ENCODE data around the gene KRT3.
"Not testable (repeated sequence)": the region's sequence is repeated elsewhere in the genome, so short reads cannot be mapped to it uniquely, and the experiment has no call there.

Gene KRT3

GRCh38 chr12:52753283-52753682, 42.6 kb downstream of the KRT3 start:
- Histone ChIP-seq H4K20me1 (ENCODE audit: insufficient read depth, low read length) (no peaks in the 10 kb centered on the region), H3K79me2 (ENCODE audit: low read length) (no peaks in the 10 kb centered on the region), H3K9me3 (replicated peaks; ENCODE audit: insufficient read depth, low read length) (no peaks in the 10 kb centered on the region), H3K27me3 (replicated peaks; ENCODE audit: insufficient read depth, low read length) (peaks cover 38% of the 10 kb centered on the region), H3K9me2 (replicated peaks; ENCODE audit: insufficient read depth, low read length) (no peaks in the 10 kb centered on the region), H3F3A (ENCODE audit: insufficient read depth, low read length) (no peaks in the 10 kb centered on the region), H3K36me3 (replicated peaks; ENCODE audit: insufficient read depth, low read length) (no peaks in the 10 kb centered on the region), H3K4me1 (ENCODE audit: low read length) (no peaks in the 10 kb centered on the region), H3K4me3 (ENCODE audit: low read length) (no peak overlapping the region), H3K27ac (ENCODE audit: low read length) (no peak overlapping the region), H2AFZ (ENCODE audit: low read length) (no peak overlapping the region), H3K9ac (ENCODE audit: low read length) (no peak overlapping the region), H3K4me2 (ENCODE audit: low read depth, low read length) (no peak overlapping the region)
- no peak for TF ChIP-seq EZH2 (optimal IDR thresholded peaks at IDR 0.05; ENCODE audit: low read depth, low read length)
- TF ChIP-seq EZH2phosphoT487 (IDR thresholded peaks at IDR 0.05; ENCODE audit: low read length), result no peak
- no peak for TF ChIP-seq CTCF (IDR thresholded peaks at IDR 0.05; ENCODE audit: low read length)
- DNase-seq, result no peak

GRCh38 chr12:52752516-52752915, 43.4 kb downstream of the KRT3 start:
- no peak overlapping the region for H3K27ac ChIP-seq (ENCODE audit: low read length)
- no peaks in the 10 kb centered on the region for H3K79me2 ChIP-seq (ENCODE audit: low read length)
- H3K9me2 ChIP-seq (replicated peaks; ENCODE audit: insufficient read depth, low read length), result no peaks in the 10 kb centered on the region
- H4K20me1 ChIP-seq (ENCODE audit: insufficient read depth, low read length), result no peaks in the 10 kb centered on the region
- H3K4me3 ChIP-seq (ENCODE audit: low read length), result no peak overlapping the region
- no peak overlapping the region for H3K9ac ChIP-seq (ENCODE audit: low read length)
- TF ChIP-seq EZH2phosphoT487 (IDR thresholded peaks at IDR 0.05; ENCODE audit: low read length) (no peak), EZH2 (optimal IDR thresholded peaks at IDR 0.05; ENCODE audit: low read depth, low read length) (no peak), CTCF (IDR thresholded peaks at IDR 0.05; ENCODE audit: low read length) (no peak)
- DNase-seq, result no peak
- H3K9me3 ChIP-seq (replicated peaks; ENCODE audit: insufficient read depth, low read length), result no peaks in the 10 kb centered on the region
- no peak overlapping the region for H3K4me2 ChIP-seq (ENCODE audit: low read depth, low read length)
- H3K36me3 ChIP-seq (replicated peaks; ENCODE audit: insufficient read depth, low read length), result no peaks in the 10 kb centered on the region
- peaks cover 42% of the 10 kb centered on the region for H3K27me3 ChIP-seq (replicated peaks; ENCODE audit: insufficient read depth, low read length)
- no peaks in the 10 kb centered on the region for H3K4me1 ChIP-seq (ENCODE audit: low read length)
- H2AFZ ChIP-seq (ENCODE audit: low read length), result no peak overlapping the region
- H3F3A ChIP-seq (ENCODE audit: insufficient read depth, low read length), result no peaks in the 10 kb centered on the region

GRCh38 chr12:52751795-52752194, 44.1 kb downstream of the KRT3 start:
- no peaks in the 10 kb centered on the region for H3K79me2 ChIP-seq (ENCODE audit: low read length)
- no peaks in the 10 kb centered on the region for H3F3A ChIP-seq (ENCODE audit: insufficient read depth, low read length)
- H3K4me3 ChIP-seq (ENCODE audit: low read length), result no peak overlapping the region
- no peaks in the 10 kb centered on the region for H3K9me3 ChIP-seq (replicated peaks; ENCODE audit: insufficient read depth, low read length)
- H3K27me3 ChIP-seq (replicated peaks; ENCODE audit: insufficient read depth, low read length), result peaks cover 48% of the 10 kb centered on the region
- no peak for DNase-seq
- no peak overlapping the region for H3K27ac ChIP-seq (ENCODE audit: low read length)
- H4K20me1 ChIP-seq (ENCODE audit: insufficient read depth, low read length), result no peaks in the 10 kb centered on the region
- no peaks in the 10 kb centered on the region for H3K9me2 ChIP-seq (replicated peaks; ENCODE audit: insufficient read depth, low read length)
- no peaks in the 10 kb centered on the region for H3K36me3 ChIP-seq (replicated peaks; ENCODE audit: insufficient read depth, low read length)
- no peak overlapping the region for H2AFZ ChIP-seq (ENCODE audit: low read length)
- TF ChIP-seq CTCF (IDR thresholded peaks at IDR 0.05; ENCODE audit: low read length) (no peak), EZH2 (optimal IDR thresholded peaks at IDR 0.05; ENCODE audit: low read depth, low read length) (no peak), EZH2phosphoT487 (IDR thresholded peaks at IDR 0.05; ENCODE audit: low read length) (no peak)
- H3K9ac ChIP-seq (ENCODE audit: low read length), result no peak overlapping the region
- no peak overlapping the region for H3K4me2 ChIP-seq (ENCODE audit: low read depth, low read length)
- H3K4me1 ChIP-seq (ENCODE audit: low read length), result no peaks in the 10 kb centered on the region

- not testable (repeated sequence) for H2AFZ ChIP-seq (ENCODE audit: low read length); H3K79me2 ChIP-seq (ENCODE audit: low read length); H3K4me2 ChIP-seq (ENCODE audit: low read depth, low read length); H3K27ac ChIP-seq (ENCODE audit: low read length); H3K4me1 ChIP-seq (ENCODE audit: low read length); H3K9ac ChIP-seq (ENCODE audit: low read length); H3K9me3 ChIP-seq (replicated peaks; ENCODE audit: insufficient read depth, low read length); DNase-seq; H3K36me3 ChIP-seq (replicated peaks; ENCODE audit: insufficient read depth, low read length); H3F3A ChIP-seq (ENCODE audit: insufficient read depth, low read length); H3K9me2 ChIP-seq (replicated peaks; ENCODE audit: insufficient read depth, low read length); H4K20me1 ChIP-seq (ENCODE audit: insufficient read depth, low read length); H3K4me3 ChIP-seq (ENCODE audit: low read length)
- peaks cover 61% of the 10 kb centered on the region for H3K27me3 ChIP-seq (replicated peaks; ENCODE audit: insufficient read depth, low read length)
These were observed 45.4 kb downstream of the KRT3 start for GRCh38 chr12:52750532-52750931.

All from MM.1S (cell line).